Measurements from ENCODE around the gene NACC1.
A peak's percentile ranks its signal among the peaks of the same experiment; 100 is the strongest.

NACC1 gene

GRCh38 chr19:13117772-13118423, at the start of gene NACC1:
TSS of gene NACC1 (plus strand) at chr19:13118264. CDS start at chr19:13135208, 16,944 bp downstream.
- peak; percentile 77 for DNase-seq (ENCODE audit: low read depth)

GRCh38 chr19:13069415-13070359, 48.4 kb upstream of the NACC1 start:
- DNase-seq (ENCODE audit: low read depth), result no peak

- no peak for DNase-seq (ENCODE audit: low read depth)
Measured at GRCh38 chr19:13070425-13071140, 47.5 kb upstream of the NACC1 start.

- DNase-seq (ENCODE audit: low read depth), result no peak
Measured at GRCh38 chr19:13071444-13072187, 46.4 kb upstream of the NACC1 start.

- DNase-seq (ENCODE audit: low read depth), result no peak
Measured at GRCh38 chr19:13072188-13072908, 45.7 kb upstream of the NACC1 start.

GRCh38 chr19:13073263-13073662, 44.8 kb upstream of the NACC1 start:
- DNase-seq (ENCODE audit: low read depth), result no peak

GRCh38 chr19:13074378-13074777, 43.7 kb upstream of the NACC1 start:
- no peak for DNase-seq (ENCODE audit: low read depth)

GRCh38 chr19:13076320-13076719, 41.7 kb upstream of the NACC1 start:
- DNase-seq (ENCODE audit: low read depth), result no peak

- no peak for DNase-seq (ENCODE audit: low read depth)
Measured at GRCh38 chr19:13076787-13077186, 41.3 kb upstream of the NACC1 start.

- no peak for DNase-seq (ENCODE audit: low read depth)
Measured at GRCh38 chr19:13077240-13077639, 40.8 kb upstream of the NACC1 start.

GRCh38 chr19:13078381-13078780, 39.7 kb upstream of the NACC1 start:
- no peak for DNase-seq (ENCODE audit: low read depth)

- no peak for DNase-seq (ENCODE audit: low read depth)
Measured at GRCh38 chr19:13078897-13079541, 39.0 kb upstream of the NACC1 start.

- no peak for DNase-seq (ENCODE audit: low read depth)
Measured at GRCh38 chr19:13079542-13079986, 38.5 kb upstream of the NACC1 start.

- DNase-seq (ENCODE audit: low read depth), result no peak
Measured at GRCh38 chr19:13082192-13083007, 35.7 kb upstream of the NACC1 start.

- DNase-seq (ENCODE audit: low read depth), result no peak
Measured at GRCh38 chr19:13083008-13083404, 35.1 kb upstream of the NACC1 start.

- no peak for DNase-seq (ENCODE audit: low read depth)
Measured at GRCh38 chr19:13083627-13084026, 34.4 kb upstream of the NACC1 start.

GRCh38 chr19:13085666-13086065, 32.4 kb upstream of the NACC1 start:
- DNase-seq (ENCODE audit: low read depth), result no peak

GRCh38 chr19:13086341-13086740, 31.7 kb upstream of the NACC1 start:
- DNase-seq (ENCODE audit: low read depth), result no peak

- no peak for DNase-seq (ENCODE audit: low read depth)
Measured at GRCh38 chr19:13087295-13087694, 30.8 kb upstream of the NACC1 start.

All from T-helper 22 cell (primary cell).